ENCODE measurements around the gene CYP2D6.

GRCh38 chr22:42114721-42115120 lies 15.9 kb downstream of the CYP2D6 start:
- TF ChIP-seq RFX5 (IDR thresholded peaks at IDR 0.05; ENCODE audit: low read depth, low read length) (no peak), TCF7L2 (IDR thresholded peaks at IDR 0.05; ENCODE audit: low read depth, low read length) (no peak), REST (IDR thresholded peaks at IDR 0.05; ENCODE audit: borderline replicate concordance in 1 of 2, low read depth in 1 of 2, low read length in 2 of 2) (no peak), HOXA3 (CRISPR knock-in tag; IDR thresholded peaks at IDR 0.05) (no peak), CTCF (CRISPR knock-in tag; IDR thresholded peaks at IDR 0.05) (peak; percentile 62), ZBED4 (CRISPR knock-in tag; IDR thresholded peaks at IDR 0.05; ENCODE audit: borderline replicate concordance) (no peak), CEBPB (IDR thresholded peaks at IDR 0.05; ENCODE audit: borderline replicate concordance, low read depth, low read length) (no peak), POLR2A (IDR thresholded peaks at IDR 0.05; ENCODE audit: insufficient read depth in 1 of 2, low read depth in 2 of 2, low read length in 2 of 2) (no peak), SAFB2 (CRISPR knock-in tag; IDR thresholded peaks at IDR 0.05; ENCODE audit: borderline replicate concordance, low read depth) (no peak), FOXJ3 (CRISPR knock-in tag; IDR thresholded peaks at IDR 0.05; ENCODE audit: borderline replicate concordance) (no peak), RBAK (CRISPR knock-in tag; IDR thresholded peaks at IDR 0.05) (no peak), YY1 (IDR thresholded peaks at IDR 0.05; ENCODE audit: insufficient read depth, insufficient replicate concordance, low read depth, low read length) (no peak), IRF2 (CRISPR knock-in tag; IDR thresholded peaks at IDR 0.05) (no peak)

Measured in HepG2 (cell line).